IPS DF 4.7 (cell line): Measurements from ENCODE around the gene PTPRS.
"Not testable (repeated sequence)": the region's sequence is repeated elsewhere in the genome, so short reads cannot be mapped to it uniquely, and the experiment has no call there.

Experiments used
- DNase-seq: peaks from one replicate; pipeline ENCODE4 v3.0.0-alpha.2; 2013; ENCODE audit warnings: low spot score; ENCODE audit errors: extremely low read depth

The PTPRS gene

GRCh38 chr19:5333581-5334365 lies 6.8 kb downstream of the PTPRS start:
- no peak for DNase-seq

GRCh38 chr19:5332501-5332900 lies 8.1 kb downstream of the PTPRS start:
- DNase-seq, result no peak

DNA sequence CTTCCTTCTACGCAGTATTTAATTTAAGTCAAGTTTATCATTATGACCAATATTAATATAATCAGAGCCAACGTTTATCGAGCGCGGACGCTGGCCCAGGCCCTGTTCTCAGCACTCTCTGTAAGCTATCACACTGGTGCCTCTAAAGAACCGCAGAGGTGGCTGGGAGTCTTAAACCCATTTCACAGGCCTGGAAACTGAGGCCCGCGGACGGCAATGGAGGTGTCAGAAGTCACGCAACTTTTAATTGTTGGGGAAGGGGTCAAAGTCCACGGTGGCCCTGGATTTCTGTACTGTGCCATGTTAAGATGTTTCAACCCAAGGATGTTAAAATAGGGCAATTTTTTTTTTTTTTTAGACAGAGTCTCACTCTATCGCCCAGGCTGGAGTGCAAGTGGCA lies 8.8 kb downstream of the PTPRS start:
- no peak for DNase-seq

GRCh38 chr19:5330307-5330720 lies 10.3 kb downstream of the PTPRS start:
- no peak for DNase-seq

GRCh38 chr19:5329141-5329540 lies 11.5 kb downstream of the PTPRS start:
- DNase-seq, result no peak

DNA sequence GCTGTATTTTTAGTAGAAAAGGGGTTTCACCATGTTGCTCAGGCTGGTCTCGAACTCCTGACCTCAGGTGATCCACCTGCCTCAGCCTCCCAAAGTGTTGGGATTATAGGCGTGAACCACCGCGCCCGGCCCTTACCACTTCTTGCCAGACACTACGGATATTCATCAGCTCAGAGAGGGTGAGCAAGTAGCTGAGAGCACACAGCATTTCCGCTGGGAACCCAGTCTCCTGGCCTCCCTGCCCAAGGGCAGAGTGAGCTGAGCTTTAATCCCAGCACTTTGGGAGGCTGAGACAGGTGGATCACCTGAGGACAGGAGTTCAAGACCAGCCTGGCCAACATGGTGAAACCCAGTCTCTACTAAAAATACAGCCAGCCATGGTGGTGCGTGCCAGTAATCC lies 12.2 kb downstream of the PTPRS start:
- not testable (repeated sequence) for DNase-seq

- DNase-seq, result no peak
Measured at GRCh38 chr19:5326986-5327623, 13.5 kb downstream of the PTPRS start.

GRCh38 chr19:5326545-5326944 lies 14.1 kb downstream of the PTPRS start:
- no peak for DNase-seq

DNA sequence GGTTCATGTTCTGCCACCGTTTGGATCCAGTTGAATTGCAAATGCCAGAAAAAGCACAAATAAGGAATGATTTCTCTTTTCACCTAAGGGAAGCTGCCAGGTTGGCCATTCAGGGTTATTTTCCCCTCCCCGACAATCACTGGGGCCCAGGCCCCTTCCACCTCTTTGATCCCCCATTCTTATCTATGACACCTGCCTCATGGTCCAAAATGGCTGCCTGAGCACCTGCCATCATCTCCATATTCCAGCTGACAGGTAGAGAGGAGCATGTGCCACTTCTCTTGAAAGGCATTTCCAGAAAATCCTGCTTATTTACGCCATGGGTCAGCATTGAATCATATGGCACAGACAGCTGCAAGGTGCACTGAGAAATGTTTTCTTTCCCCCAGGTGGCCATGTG lies 15.7 kb downstream of the PTPRS start:
- no peak for DNase-seq

- DNase-seq, result no peak
Measured at GRCh38 chr19:5323475-5323811, 17.2 kb downstream of the PTPRS start.

- no peak for DNase-seq
Measured at GRCh38 chr19:5321851-5322681, 18.5 kb downstream of the PTPRS start.

DNA sequence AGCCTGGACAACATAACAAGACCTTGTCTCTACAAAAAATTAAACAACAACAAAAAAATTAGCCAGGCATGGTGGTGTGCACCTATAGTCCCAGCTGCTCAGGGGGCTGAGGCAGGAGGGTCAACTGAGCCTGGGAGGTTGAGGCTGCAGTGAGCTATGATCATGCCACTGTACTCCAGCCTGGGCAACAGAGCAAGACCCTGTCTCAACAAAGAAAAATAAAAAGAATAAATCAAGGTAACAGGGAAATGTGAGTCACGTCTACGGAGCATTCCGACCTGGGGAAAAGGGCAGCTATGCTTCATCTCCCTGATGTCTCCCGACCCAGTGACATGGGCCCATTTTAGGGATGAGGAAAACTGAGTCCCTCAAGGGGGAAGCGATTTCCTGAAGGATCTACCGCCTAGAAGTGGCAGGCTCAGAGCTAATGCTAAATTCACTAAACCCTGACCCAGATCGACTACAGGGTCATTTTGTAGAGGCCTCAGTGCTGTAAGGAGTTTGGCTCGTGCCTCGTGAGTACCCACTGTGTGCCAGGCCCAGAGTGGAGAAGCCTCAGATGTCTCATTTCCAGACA lies 19.5 kb downstream of the PTPRS start:
- no peak for DNase-seq

DNA sequence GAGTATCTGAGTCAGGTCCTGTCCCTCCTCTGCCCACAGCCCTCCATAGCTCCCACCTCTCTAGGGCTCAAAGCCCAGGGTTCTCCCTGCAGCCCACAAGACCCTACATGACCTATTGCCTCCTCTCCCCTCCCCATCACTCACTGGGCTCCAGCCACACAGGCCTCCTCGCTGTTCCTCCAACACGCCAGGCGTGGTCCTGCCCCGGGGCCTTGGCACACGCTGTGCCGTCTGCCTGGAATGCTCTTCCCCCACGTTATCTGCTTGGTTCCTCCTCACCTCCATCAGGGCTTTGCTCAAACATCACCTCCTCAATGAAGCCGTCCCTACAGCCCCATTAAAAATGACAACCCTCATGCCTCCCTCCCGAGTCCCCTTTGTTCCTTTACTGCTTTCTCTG lies 21.1 kb downstream of the PTPRS start:
- no peak for DNase-seq

- DNase-seq, result no peak
Measured at GRCh38 chr19:5318306-5318705, 22.3 kb downstream of the PTPRS start.

GRCh38 chr19:5317321-5317720 lies 23.3 kb downstream of the PTPRS start:
- DNase-seq, result no peak

DNA sequence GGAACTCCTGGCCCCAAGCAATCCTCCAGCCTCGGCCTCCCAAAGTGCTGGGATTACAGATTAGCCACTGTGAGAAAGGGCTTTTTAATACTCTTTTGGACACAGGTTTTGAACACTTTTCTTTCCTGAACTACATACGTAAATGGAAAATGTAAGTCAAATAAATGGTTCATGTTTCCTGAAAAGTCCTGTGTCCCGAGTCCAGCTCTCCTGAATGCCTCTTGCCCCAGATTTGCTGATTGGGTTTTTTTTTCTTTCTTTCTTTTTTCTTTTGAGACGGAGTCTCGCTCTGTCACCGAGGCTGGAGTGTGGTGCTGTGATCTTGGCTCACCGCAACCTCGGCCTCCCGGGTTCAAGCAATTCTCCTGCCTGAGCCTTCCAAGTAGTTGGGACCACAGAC lies 24.5 kb downstream of the PTPRS start:
- DNase-seq, result no peak

GRCh38 chr19:5314907-5315298 lies 25.7 kb downstream of the PTPRS start:
- DNase-seq, result no peak

GRCh38 chr19:5314012-5314906 lies 26.4 kb downstream of the PTPRS start:
- DNase-seq, result no peak

- no peak for DNase-seq
Measured at GRCh38 chr19:5313307-5313706, 27.3 kb downstream of the PTPRS start.

DNA sequence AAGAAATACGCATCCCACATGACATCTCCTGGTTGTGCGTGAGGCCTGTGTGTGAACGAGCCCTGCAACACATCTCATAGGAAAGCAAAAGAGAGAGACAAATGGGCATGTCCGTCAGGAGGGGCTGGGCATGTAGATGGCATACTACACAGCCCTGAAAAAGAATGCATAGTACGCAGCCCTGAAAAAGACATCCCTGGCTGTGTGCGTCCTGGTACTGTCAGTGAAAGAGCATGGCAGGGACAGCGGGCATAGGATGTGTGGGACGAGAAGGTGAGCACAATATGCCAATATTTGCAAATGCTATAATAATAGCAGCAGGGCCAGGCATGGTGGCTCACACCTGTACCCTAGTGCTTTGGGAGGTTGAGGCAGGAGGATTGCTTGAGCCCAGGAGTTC lies 28.6 kb downstream of the PTPRS start:
- DNase-seq, result no peak
